Activated effector memory CD4-positive, alpha-beta T cell treated with anti-CD3 and anti-CD28 coated beads, Interleukin-2, amount 50 U/mL, for 16 hours (primary cell): Measurements from ENCODE around the gene SLC38A8.

Experiments used
- DNase-seq: peaks from one replicate; pipeline ENCODE4 v3.0.0-alpha.2; 2020

The SLC38A8 gene

DNA sequence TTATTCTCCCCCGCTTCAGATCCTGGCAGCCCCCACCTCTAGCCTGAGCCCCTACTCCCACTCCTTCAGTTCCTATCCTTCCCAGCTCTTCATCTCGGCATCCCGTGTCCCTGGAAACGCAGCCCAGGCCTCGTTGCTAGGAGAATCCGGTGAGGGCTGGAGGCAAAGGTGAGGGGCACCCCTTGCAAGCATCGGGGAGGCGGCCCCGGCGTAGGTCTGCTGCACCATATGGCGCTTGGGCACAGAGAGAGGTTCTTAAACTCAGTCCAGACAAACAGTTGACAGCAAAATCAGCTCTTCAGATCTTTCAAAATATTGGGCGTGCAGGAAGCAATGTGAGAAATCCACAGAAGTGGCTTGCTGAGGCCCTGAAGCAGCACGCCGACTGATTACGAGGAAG, 15.0 kb downstream of the SLC38A8 start:
- no peak for DNase-seq

DNA sequence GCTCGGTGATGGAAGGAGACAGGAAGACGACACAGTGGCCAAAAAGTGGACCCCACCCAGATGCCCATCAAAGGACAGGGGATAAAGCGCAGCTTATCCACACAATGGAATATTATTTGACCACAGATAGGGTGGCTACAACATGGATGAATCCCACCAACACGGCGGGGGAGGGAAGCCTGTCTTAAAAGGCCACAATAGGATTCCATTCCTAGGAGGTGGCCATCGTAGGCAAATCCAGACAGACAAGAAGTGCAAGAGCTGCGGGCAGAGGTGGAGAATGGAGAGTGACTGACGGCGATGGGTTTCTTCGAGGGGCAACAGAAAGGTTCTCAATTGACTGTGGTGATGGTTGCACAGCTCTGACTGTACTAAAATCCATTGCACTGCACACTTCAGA, 16.0 kb downstream of the SLC38A8 start:
- DNase-seq = no peak

DNA sequence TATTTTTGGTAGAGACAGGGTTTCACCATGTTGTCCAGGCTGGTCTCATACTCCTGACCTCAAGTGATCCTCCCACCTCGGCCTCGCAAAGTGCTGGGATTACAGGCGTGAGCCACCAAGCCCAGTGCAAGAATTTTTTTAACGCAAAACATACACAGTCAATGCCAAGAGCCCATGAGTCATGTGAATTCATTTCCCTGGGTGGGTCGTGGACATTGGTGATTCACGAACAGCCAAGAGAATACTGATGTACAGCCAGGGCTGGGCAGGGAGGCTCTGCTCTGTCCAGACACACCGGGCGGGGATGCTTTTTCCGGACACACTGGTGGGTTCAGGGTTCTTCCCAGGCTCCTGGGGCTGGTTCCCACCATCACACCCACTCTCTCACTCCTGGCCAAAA, 17.7 kb downstream of the SLC38A8 start:
- no peak for DNase-seq

DNA sequence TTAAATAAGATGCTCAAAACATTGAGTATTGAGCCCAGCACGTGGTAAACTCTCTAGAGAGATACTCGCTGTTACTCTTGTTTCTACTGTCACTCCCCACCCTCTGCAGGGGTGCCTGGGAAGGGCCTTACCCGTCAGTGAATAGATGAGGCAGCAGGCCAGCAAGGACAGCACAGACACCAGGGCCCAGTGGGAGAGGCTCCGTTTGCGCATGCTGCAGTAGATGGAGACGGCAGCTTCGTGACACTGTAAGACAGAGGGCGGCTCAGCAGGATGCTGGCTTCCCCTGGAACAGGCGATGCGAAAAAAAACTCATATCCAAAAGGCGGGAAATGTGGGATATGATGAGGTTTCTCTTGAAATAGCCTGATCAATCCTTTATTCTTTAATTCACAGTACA, 20.0 kb downstream of the SLC38A8 start:
- no peak for DNase-seq

DNA sequence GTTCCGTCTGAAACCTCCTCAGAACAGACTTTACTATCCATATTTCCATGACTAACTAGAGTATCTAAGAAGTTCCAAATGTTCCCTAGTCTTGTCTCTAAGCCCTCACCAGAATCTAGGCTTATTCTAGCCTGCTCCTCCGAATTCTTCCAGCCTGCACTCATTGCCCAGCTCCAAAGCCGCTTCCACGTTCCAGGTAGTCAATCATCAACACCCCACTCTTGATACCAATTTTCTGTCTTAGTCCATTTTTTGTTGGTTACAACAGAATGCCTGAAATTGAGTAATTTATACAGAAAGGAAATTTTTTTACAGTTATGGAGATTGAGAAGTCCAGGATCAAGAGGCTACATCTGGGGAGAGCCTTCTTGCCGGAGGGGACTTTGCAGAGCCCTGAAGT, 21.1 kb downstream of the SLC38A8 start:
- DNase-seq = no peak

DNA sequence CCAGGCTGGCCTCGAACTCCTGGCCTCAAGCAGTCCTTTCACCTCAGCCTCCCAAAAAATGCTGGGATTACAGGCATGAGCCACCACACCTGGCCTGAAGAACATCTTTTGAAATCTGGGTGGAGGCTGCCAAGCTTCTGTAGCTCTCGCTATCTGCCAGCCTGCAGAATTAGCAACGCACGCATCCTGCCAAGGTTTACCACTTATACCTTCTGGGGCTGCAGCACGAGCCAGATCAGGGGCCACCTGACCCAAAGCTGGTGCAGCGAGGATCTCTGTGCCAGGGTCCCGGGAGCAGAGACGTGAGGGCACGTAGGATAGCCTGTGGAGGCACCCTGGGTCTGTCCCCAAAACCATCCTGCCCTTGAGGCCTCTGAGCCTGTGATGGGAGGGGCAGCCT, 22.2 kb downstream of the SLC38A8 start:
- no peak for DNase-seq

DNA sequence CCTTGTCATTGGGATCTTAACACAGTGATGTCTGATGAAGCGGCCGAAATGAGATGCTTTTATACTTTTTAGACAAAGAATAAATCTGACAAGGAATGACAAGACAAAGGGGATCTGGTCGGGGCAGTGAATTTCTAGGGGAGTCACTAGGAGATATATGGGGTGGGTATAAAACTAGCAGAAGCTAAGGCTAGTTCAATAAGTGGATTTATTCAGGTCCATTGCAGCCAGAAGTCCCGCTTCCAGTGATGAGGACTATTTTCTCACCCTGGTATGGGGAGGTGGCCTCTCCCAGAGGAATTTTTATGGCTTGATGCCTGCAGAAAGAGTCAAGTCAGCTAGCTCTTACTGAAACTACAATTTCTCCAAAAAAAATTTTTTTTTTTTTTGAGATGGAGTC, 23.9 kb downstream of the SLC38A8 start:
- no peak for DNase-seq

DNA sequence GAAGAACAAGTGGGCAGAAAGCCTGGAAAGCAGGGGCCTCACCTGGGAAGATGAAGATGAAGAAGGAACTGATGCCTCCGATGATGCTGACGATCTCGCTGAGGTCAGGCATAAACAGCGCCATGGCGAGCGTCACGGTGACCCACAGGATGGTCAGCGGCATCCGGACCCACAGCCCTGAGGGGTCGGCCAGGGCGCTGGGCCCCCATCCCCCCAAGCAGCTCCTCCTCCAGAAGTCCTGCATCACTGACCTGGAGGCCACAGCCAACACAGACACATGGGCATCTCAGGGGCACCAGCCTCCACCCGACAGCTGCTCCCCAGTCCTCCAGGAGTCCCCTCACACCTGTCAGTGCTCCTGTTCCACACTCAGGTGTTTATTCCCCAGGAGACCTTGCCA, 26.1 kb downstream of the SLC38A8 start:
- DNase-seq = no peak

DNA sequence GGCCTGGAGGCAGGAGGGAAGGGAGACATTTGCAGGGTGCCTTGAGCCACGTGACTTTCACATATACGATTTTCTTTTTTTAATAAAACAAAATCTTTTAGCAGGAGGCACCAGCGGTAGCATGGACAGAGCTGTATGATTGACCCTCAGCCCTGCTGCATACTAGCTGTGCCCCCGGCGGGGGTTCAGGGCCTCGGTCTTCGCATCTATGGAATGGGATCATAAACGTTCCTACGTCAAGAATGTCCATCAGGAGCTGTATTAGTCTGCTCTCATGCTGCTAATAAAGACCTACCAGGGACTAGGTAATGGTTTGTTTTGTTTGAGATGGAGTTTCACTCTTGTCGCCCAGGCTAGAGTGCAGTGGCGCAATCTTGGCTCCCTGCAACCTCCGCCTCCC, 27.2 kb downstream of the SLC38A8 start:
- no peak for DNase-seq

DNA sequence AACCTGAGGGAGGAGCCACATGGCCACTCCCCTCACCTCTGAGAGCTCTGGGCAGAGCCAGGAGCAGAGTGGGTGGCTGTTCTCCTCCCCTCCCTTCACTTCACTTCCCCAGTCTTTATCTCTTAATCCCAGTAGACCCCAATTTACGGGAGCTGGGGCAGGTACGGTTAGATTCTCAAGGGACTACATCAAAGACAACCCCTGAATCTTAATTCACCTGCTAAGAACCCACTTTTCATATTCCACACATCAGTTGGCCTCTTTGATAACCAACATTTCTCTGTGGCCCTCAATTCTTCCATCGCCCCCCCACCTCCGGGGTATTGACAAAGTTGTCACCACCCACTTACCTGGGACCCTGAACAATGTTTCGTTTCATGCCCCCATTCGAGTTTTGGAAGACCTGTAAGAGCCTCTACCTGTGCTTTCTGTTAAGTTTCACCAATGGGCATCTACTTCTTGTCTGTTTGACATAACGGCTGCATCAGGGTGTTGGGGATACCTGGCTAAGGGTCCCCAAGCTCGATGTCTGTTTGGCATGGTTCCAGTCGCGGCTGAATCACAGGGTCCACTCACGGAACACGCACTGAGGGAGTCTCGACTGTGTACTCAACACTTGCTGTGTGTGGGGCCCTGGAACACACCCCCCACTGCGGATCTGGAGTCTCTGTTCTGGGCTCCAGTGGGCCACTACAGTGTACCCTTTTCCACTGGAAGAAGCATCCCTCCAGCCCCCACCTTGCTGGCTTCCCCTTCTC, 27.8 kb downstream of the SLC38A8 start:
- DNase-seq = no peak

DNA sequence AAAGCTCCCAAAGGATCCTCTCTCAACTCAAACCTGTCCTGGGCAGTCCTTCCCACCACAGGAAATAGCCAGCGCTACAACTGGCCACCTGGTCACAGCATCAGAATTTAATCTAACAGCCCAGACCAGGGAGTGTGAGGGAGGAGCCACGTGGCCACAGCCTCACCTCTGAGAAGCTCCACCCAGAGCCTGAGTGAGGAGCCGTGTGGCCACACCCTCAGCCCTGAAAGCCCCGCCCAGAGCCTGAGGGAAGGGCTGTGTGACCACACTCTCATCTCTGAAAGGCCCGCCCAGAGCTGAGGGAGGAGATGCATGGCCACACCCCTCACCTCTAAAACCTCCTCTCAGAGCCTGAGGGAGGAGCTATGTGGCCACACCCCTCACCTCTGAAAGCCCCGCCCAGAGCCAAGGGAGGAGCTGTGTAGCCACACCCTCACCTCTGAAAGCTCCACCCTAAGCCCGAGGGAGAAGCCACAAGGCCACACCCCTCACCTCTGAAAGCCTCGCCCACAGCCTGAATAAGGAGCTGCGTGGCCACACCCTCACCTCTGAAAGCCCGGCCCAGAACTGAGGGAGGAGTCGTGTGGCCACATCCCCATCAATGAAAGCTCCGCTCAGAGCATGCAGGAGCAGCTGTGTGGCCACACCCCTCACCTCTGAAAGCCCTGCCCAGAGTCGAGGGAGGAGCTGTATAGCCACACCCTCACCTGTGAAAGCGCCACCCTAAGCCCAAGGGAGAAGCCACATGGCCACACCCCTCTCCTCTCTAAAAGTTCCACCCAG, 28.6 kb downstream of the SLC38A8 start:
- peak; percentile 78 for DNase-seq

DNA sequence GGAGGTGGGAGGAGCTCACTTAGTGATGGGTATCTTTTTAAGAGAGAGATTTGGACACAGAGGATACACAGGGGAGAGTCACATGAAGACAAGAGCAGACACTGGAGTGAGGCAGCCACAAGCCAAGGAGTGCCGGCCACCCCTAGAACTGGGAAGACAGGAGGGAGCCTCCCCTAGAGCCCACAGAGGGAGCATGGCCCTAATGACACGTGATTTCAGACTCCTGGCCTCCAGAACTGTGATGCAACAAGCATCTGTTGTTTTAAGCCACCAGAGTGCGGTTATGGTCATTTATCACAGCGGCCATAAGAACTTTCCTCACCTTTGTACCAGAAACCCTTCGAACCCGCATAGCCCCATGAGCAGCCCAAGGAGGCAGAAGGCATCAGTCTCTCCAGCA, 33.3 kb downstream of the SLC38A8 start:
- no peak for DNase-seq

DNA sequence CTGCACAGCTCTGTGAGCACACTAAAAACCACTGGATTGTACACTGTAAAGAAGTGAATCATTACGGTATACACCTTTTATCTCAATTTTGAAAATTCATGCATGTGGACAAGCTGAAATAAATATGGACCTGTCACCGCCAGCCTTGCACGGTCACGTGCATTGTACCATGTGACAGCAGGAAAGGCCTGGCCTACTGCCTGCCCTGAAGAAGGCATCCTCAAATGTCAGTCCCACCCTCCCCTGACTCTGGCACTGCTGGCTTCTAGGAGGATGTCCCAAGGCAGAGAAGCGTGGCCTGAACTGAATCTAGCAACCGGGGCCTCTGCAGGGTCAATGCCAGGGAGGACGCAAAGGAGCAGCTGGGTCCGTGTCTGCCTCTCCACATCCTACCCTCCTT, 34.6 kb downstream of the SLC38A8 start:
- no peak for DNase-seq

DNA sequence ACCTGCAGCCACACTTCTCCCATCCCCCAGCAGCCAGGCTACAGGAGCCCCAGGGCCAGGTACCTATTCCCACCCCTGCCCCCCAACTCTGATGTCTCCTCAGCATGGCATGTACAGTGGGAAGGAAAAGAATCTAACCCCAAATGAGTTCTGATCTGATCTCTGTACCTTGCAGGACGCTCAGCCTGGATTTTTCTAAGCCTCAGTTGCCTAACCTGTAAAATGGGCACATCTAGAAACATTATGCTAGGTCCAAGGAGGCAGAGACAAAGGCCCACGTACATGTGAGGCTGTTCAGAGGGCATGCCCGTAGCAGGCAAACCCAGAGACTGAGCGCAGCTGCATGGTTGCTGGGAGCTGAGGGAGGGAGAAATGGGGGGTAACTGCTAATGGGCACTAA, 35.1 kb downstream of the SLC38A8 start:
- no peak for DNase-seq

DNA sequence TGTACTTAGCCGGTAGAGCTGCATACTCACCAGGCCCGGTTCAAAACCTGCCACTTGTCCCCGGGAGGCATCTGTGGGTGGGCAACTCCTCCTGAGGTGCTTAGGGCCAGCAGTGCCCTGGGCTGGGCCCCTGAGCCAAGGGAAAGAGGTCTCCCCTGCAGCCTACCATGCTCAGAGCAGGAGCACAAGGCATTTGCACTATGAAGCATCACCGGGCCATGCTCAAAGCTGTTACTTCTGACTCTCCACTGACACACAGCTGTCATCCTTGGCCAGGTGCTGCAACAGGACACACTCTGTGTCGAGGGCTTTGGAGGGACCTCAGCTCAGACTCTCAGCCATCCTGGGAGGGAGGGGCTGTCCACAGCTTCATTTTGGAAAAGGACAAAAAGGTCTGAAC, 37.2 kb downstream of the SLC38A8 start:
- no peak for DNase-seq

DNA sequence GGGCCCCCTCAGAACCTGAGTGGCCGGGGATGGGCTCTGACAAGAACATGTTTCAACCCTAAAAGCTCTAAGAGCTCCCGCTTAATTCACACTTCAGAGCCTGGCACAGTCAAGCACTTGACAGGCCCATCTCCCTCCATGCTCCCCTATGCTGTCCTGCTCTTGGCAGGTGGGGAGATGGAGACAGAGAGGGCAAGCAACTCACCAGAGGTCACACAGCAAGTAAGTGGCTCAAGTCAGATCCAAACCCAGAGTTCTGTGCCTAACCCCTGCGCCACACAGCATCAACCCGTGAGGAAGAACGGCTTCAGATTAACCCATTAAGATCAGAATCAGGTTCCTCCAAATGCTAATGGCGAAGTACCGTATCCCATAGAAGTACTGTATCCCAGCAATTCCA, 38.2 kb downstream of the SLC38A8 start:
- DNase-seq = no peak

DNA sequence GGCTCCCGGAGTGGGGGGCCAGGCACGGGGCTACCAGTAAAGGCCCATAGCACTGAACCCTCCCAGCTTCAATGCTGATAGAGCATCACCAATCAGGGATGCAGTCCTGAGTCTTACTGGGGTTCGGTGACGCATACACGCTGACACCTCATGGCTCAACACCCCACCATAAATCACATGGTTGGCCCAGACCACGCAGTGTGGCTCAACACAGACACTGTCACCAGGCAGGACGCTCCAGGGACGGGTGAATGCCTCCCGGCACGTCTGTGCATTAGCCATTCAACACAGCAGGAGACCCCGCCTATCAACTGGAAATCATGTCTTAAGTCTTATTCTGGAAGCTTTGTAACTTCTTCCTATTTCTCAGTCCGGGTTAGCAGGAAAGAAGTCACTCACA, 39.6 kb downstream of the SLC38A8 start:
- DNase-seq = no peak

DNA sequence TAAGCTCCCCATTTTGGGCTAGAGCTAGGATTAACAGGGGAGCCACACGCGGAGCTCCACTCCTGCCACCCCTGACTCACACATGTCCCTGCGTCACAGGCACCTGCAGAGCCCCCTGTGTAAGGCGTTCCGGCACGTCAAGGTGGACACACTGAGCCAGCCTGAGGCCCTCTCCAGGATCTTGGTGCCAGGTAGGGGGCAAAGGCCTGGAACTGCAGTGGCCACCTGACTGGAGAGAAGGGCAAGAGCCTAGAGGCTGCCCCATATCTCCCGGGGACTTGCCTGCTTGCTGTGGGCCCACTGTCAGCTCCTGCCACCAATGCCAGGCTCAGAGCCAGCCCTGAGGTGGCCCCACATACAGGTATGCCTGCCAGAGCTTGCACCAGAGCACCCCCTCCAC, 40.9 kb downstream of the SLC38A8 start:
- no peak for DNase-seq

DNA sequence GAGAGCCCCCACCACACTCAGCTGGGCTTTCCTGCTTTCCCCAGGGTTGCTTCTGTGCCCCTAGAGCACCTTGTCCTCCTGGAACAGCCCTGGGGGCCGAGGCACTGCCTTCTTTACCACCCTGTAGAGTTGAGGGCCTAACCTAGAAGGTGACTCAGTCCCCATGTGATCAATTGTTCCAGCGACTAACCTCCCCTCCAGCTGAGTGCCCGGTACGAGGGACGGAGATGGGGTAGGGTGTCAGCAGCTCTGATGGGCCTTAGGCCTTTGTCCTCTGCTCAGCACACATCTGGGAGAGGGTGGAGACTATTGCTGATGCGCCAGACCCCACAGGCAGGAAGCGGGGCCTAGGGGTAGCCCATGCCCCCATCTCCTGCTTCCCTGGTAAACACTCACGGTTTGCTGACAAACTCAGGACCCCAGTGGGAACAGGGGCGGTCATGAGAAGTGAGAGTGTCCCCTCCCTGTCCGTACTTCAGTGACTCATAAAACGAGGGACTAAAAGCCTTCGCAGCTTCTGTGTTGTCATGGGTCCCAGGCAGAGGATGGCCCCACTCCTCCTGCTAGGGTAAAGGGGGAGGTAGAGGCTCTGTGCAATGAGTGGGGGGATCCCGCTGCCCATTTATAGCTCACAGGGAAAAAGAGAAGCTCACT, 41.5 kb downstream of the SLC38A8 start:
- DNase-seq = no peak

DNA sequence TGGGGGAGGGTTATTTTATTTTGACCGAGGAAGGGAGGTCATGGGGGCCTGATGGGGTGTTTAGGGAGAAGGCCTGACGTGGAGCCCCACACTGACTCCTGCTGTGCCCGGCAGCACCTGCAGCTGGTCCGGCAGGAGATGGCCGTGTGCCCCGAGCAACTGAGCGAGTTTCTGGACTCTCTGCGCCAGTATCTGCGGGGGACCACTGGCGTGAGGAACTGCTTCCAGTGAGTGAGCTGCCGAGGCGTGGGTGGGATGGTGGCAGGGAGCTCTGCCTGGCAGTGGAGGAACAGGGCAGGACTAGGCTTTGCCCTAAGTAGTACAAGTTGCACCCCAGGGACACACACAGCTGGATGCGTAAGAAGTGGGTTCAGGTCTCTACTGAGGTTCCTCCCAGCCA, 44.5 kb downstream of the SLC38A8 start:
- no peak for DNase-seq

DNA sequence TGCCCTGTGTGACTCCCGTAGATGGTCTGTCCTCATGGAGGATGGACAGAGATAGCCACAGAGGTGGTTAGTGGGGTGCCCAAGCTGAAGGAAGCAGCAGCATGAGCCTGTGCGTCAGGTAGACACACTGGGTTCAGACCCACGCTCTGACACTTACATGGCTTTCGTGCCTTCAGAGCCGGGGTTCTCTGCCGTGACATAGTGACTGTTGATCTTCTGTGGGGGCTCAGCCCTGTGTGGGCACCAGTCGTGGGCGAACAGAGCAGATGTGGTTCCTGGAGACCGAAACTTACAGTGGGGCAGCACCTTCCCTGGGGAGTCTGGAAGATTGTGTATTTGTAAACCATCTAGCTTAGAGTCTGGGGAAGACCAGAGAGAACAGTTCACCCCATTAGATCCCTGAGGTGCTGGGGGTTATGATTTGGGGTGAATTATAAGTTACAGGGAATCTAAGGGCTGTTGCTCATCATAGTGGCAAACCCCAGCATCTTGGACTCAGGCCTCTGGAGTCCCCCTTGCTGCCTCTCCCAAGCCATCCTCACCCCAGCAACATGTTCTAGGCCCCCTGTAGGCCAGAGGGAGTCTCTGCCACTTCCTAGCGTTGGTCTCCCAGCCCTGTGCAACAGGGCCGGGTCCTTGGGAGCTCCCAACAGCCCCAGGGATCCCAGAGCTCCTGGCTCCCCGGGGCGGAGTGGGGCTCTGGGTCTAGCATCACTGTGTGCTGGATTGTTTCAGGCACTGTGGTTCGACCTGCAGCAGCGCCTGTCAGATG, 45.9 kb downstream of the SLC38A8 start:
- no peak for DNase-seq

DNA sequence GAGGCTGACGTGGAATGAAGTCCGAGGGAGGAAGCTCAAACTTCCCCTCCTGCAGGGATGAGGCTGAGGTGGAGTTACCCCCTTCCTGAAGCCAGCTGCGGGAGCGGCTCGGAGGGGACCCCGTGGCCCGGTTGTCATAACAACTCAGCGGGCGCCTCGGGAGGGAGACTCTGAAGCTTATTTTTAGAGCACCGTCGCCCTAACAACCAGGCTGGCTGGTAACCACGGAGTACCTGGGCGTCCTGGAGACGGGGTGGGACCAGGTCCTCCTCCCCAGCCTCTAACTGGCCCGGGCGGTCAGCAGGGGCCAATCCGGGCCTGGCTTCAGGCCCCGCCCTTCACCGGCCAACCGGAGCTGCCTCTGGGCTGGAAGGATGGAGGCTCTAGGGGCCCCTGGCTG, 46.8 kb downstream of the SLC38A8 start:
- no peak for DNase-seq

DNA sequence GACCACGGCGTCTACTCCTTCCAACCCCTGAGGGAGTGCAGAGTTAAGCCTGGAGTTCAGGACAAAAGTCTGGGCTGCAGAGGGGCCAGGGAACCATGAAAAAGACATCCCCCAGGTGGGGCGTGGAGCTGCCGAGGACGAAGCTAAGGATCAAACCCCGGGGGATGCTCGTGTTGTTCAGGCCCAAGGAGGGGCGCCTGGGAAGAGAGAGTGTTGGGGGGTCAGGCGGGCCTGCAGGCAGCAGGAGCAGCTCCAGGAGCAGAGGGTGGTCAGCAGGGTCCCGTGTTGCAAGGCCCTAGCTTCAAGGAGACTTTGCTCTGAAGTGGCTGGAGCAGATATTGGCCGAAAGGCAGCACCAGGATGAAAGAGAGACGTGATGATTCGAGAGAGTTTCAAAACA, 47.9 kb downstream of the SLC38A8 start:
- no peak for DNase-seq
